NOMO-1 treated with DMSO at 0.1 percent for 48 hours (cell line): ENCODE measurements around the gene OR10A3.

Experiments
- DNase-seq: peaks from one replicate; lab custom pipeline; 2025; ENCODE audit not compliant: unreplicated experiment; lab: John Stamatoyannopoulos, UW

Gene OR10A3

DNA sequence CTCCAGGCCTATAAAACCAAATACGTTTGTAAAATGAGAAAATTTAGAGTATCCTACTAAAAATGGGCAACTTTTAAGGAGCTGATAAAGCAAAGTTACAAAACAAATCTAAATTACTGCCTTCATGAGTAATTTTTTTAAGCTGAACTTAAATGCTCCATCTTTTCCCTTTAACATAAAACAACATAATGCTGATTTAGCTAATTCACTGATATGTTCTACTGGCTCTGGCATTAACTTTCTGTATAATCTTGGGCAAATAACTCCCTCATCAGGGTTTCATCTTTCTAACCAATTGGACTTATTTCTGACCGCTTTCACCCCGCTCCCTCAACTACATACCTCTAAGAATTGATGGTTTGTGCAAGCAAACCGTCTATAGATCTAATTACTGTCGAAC is 362 bp downstream of the OR10A3 start:
- DNase-seq: no peak

DNA sequence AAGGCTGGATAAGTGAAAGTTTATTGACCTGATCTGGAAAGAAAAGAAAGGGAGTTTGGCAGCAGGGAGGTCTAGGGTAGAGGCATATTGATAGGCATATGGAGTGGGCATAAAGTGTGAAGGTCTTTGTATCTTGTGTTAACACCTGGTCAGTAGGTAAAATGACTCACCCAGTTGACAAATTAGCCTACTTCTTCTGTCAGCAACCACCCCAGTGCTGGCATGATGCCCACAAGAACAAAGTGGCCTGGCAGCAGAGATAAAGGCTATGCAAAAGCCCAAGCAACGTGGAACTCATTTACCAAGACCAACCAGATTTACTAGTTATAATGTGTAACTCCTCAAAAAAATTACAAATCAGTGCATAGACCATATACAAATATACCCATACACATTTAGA is 4.9 kb downstream of the OR10A3 start:
- no peak for DNase-seq

DNA sequence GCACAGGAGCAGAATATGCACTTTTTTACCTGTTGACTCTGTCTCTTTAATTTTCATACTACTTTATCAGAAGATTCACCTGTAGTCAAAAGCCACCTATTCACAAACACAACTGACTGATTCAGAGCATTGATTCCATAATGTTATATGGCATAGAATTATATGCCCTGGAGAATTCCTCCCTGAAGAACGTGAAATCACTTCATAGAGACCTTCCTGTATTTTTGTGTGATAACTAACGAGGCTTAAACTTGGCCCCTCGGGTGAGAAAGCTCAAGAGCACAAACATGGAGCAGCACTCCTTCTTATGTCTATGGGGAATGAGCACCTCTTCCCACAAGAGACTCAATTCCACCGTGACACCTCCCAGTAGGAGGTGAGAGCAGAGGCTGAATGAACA is 10.3 kb downstream of the OR10A3 start, which contains the start of gene OR10A6:
Gene OR10A6 (minus strand): TSS at position 101 of the 400 bp plus-strand sequence. CDS start 2,606 bp downstream, outside the sequence.
- no peak for DNase-seq

DNA sequence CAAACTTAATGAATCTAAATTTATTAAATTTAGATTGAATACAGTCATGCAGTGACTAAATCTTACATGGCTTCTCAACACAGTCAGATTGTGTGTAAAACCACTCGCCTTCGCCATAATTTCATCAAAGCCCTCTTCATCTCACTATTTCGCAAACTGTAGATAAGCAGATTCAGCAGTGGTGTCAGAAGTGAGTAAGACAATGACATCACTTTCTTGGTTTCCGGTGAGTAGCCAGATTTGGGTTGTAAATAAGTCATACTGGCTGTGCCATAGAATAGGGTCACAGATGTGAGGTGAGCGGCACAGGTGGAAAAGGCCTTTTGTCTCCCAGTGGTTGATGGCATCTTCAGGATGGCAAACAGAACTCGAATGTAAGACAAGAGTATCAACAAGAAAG is 13.9 kb downstream of the OR10A3 start:
- DNase-seq: peak; percentile 0

DNA sequence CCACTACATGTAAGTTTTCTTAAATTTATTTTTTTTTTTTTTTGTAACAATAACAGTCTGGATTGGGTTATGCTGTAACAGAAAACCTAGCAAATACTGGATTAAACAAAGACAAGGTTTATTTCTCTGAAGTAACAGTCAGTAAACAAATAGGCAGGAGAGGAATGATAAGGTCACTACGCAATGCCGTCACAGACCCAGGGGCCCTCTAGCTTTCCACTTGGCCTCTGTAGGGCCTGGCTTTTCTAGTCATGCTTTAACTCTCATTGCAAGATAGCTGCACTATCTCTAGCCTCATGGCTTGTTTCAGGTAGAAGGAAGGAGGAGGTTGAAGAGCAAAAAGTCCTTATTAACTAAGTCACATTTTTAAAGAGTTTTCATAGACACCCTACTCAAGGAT is 17.0 kb downstream of the OR10A3 start:
- DNase-seq: no peak

DNA sequence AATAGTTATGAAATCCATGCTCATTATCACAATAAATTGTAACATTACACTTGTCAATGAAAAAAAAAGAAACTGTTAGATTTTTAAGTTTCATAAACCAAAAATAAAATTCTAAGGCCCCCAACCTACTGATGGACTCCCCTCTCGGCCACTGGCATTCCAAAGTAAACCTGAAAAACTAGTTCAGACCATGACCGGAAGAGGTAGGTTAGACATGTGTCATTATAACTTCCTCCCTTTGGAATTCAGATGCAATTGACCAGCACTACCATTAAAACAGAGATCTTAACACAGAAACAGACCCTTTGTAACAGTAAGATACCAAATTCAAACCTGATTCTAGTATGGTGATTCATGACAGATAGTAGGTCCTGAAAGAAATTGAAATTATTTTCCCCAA is 23.4 kb downstream of the OR10A3 start:
- DNase-seq: no peak

DNA sequence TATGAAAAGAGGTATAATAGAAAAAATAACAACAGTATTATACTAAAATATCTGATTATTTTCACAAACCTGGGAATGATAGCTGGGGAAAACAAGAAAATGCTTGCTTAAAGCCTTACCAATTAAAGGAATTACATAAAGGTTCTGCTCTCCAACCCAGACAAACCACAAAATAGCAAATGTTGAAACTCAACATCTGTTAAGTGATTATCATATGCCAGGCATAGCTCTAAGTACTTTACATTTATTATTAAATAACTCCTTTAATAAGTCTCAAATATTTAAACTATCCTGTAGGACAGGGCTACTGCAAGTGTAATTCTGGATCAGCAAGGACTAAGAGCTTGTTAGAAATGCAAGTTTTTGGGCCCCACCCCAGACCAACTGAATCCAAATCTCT is 30.5 kb downstream of the OR10A3 start:
- no peak for DNase-seq

DNA sequence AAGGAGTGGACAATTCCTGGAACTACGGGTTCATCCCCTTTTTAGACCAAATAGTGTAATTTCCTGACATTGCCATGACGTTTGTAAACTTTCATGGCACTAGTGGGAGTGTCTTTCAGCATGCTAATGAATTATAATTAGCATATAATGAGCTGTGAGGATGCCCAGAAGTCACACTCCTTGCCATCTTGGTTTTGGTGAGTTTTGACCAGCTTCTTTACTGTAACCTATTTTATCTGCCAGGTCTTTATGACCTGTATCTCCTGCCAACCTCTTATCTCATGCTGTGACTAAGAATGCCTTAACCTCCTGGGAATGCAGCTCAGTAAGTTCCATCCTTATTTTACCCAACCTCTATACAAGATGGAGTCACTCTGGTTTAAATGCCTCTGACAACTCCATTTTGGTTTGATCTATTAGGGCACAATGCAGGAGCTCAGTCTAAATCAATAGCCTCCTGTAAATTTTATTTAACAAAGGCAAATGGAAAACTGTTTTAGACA is 31.2 kb downstream of the OR10A3 start:
- DNase-seq: no peak

DNA sequence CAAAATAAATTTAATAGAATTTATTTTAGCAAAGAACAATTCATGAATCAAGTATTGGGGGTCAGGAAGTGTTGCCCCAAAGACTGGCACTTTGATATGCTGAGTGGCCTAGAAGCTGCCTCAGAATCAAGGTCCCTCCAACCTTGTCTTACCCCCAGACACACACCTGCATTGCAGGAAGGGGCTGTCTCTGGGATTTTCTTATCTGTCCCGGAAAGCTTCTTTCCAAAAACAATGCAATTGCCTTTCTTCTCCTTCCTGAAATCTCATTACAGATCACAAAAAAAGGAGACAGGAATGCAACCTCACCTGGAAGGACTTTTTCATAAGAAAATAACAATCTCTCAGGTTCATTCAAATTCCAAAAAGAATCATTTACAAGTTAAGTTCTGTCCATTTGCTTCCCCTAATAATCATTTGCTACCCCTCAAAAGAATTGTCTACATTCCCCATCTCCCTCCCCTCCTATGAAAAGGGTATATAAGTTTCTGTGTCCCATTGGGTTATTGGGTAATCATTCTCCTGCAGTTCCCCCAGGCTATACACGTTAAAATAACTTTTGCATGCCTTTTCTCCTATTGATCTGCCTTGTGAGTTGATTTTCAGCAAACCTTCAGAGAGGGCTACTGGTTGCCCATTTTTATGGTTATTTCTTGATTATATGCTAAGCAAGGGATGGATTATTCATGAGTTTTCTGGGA is 31.8 kb downstream of the OR10A3 start:
- no peak for DNase-seq

DNA sequence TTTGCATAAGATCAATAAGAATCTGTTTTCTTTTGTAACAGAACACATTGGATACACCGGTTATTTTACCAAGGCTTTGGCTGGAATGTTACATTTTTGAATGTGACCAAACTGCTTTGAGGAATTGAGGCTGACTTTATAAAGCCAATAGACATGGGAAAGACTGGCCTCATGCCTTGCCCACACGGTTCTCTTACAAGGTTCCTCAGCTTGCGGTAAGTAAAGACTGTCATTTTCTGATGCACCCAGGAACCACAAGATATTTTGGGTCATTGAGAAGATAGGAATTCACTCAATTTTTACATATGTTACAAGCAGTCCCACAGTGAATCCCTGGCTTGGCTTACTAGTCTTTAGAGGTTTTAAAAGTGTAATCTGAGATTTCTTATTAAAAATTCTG is 34.4 kb downstream of the OR10A3 start:
- DNase-seq: no peak

DNA sequence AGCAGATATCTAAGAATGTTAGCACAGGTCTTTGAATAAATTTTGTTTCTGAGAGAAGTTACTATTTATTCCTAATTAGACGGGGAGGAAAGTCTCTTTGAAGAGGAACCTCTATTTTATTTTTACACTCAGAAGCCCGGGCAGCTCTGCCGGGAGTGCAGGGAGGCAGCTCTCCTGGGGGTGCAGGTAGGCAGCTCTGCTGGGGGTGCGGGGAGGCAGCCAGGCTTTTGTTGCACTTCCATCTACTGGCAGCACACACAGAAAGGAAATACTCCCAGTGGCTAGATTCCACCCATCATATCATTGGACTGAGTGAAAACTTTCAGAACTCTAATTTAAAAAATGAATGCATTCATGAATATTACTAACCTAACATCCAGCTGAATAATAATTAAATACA is 35.0 kb downstream of the OR10A3 start:
- no peak for DNase-seq

DNA sequence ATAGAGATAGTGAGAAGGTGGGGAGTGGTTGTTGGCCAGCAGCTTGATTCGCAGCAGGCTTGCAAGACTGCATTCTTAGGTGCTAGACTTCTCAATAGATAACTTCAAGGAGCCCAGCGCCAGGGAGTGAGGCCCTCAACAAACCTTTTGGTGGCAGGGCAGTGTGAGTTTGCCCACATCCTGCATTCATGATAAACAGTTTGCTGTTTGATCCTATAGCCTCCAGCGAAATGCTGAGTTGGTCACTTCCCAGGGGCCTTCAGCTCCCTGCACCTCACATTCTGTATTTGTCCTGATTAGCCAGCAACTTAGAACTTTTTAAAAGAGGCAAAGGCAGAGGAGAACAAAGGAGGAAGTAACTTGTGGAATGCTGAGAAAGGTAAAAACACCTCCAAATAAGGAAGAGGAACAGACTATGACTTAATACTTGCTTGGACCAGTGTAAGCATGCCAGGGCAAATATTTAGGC is 35.5 kb downstream of the OR10A3 start:
- no peak for DNase-seq

DNA sequence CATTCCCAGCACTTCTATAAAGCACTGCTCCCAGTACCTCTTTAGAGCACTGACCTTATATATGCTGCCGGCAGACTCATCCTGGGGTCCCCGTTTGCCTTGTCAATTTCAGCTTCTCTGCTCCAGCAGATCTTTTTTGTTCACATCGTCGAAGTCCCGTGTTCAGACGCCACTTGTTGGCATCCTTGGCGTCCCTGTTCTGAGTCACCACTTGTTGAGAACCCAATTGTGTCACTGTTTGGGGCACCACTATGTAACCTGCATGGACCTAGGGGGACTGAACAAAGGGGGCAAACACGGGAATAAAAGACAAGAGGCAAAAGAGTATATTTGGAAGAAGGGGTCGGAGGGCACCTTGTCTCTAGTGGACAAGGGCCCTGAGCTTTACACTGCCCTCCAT is 36.0 kb downstream of the OR10A3 start:
- DNase-seq: no peak

DNA sequence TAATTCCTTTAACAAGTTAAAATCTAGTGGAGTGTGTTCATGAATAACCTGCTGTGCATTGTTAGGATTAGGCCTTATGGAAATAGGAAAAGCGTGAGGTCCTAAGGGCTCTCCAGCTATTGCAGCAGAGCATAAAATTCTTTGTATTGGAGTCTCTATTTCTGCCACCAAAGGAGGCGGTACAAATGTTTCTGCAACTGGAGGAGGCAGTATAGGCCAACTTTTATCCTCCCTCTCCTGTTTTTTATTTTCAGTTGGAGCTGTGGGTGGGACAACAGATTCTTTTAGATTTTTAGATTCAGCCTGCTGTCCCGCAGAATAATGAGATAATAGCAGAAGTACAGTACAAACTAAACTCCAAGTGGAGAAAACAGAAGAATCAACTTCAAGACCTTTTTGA is 36.6 kb downstream of the OR10A3 start:
- no peak for DNase-seq

DNA sequence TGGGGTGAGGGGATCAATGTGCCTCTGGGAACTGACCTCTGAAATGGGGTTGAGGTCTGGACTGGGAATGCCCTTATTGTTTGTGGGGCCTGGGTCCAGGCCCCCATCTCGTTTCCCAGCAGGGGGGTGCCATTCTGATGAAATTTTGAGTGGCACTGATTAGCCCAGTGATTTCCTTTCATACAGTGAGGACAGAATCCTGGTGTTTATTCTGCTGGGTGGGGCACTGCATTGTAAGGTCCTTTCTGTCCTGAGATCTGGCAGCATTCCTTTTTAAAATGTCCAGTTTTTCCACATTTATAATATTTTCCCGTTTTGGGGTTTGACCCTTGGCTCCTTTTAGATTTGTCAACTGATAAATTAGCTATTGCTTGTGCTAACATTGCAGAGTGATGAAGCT is 37.6 kb downstream of the OR10A3 start:
- DNase-seq: no peak

DNA sequence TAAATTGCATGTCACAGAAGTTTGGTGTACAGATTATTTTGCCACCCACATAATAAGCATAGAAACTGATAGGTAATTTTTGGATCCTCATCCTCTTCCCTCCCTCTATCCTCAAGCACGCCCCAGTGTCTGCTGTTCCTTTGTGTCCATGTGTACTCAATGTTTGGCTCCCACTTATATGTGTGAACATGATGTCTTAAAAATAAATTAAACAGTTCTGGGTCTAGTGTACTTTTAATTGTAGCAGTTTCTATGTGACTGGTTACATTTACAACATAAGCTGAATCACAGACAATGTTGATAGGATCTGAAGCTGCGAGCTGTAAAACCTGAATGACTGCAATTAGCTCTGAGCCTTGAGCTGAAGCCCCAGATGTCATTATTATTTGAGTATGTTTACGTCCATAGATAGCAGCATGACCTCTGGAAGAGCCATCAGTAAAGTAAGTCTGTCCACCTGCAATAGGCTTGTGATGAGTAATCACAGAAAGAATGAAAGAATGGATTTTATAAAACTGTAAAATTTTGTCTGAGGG is 40.1 kb downstream of the OR10A3 start:
- DNase-seq: no peak

DNA sequence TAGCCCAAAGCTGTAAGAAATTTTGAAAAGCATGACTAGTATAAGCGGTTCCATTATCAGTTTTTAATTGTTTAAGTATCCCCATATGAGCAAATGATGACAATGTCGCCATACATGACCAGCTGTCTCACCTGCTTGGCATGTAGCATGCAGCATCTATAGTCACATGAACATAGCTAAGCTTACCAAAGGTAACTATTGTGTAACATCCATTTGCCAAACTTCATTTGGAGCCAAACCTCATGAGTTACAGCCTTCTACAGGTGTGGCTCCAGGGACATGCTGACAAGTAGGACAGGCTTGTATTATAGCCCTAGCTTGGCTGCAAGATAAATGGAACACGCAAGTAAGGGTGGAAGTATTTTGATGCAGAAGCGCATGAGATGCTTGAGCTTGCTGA is 40.8 kb downstream of the OR10A3 start:
- no peak for DNase-seq

DNA sequence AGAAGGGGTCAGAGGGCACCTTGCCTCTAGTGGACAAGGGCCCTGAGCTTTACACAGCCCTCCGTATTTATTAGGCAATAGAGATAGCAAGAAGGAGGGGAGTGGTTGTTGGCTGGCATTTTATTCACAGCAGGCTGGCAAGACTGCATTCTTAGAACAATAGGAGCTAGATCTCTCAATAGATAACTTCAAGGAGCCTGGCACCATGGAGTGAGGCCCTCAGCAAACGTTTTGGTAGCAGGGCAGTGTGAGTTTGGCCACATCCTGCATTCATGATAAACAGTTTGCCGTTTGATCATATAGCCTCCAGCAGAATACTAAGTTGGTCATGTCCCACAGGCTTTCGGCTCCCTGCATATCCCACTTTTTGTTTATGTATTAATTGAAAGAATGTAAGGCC is 42.1 kb downstream of the OR10A3 start:
- no peak for DNase-seq

DNA sequence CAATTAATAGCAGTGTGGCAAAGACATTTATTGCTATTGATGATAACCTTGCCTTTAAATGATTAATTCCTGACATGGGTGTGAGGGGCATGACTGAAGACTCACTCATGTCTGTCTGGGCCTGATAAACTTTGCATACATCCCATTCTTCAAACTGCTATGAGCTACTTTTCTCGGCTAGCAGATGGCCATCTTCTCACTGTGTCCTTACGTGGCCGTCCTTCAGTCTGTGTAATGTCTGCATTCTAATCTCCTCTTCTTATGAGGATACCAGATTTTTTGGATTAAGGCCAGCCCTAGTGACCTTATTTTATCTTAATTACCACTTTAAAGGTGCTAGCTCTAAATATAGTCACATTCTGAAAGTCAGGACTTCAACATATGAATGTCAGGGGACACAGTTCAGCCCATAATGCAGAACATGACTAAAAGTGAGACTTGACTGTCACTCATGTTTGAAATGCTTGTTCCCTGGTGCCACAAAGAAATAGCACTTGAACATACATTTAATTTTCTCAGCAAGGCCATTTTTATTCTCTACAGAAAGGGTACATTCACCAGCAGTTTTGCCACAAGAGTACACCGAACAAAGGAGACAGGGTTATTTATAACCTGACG is 42.7 kb downstream of the OR10A3 start:
- DNase-seq: no peak

DNA sequence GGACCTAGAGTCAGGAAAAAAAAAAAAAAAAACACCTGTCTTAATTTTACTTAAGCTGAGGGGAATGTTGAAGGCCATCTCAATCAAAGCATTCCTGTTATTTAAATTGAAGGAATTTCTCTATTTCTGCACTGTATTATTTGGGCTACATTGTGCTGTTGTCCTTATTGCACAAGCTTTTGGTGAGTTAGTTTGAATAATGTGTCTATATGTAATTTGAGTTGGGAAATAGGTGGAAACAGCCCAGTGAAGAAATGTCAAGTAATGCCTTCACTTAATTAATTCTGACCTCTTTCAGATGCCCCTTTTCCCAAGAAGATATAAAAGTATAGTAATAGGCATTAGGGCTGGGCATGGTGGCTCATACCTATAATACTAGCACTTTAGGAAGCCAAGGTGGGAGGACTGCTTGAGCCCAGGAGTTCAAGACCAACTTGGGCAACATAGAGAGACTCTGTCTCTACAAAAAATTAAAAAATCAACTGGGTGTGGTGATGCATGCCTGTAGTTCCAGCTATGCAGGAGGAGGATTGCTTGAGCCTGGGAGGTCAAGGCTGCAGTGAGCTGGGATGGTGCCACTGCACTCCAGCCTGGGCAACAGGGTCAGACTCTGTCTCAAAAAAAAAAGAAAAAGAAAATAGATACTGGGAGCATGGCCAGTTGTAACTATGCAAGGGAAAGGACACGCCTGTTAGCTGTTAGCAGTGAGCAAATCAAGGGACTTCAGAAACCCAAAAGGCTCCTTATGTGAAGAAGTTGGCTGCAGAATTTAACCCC is 45.3 kb downstream of the OR10A3 start:
- DNase-seq: no peak

DNA sequence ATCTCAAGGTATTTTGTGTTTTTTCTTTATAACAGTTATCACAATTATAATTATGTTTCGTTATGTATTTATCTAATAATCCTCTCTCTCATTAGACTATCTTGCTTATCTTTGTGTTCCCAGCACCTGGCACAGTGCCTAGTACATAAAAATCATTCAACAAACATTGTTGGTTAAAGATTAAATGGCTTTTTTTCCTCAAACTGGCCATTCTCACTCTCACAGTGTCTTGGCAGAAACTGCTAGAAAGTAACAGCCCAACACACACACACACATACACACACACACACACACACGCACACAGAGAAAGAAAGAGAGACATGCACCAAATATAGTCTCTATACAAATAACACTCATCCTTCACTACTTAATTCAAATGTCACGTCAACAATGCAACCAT is 47.3 kb downstream of the OR10A3 start:
- no peak for DNase-seq

DNA sequence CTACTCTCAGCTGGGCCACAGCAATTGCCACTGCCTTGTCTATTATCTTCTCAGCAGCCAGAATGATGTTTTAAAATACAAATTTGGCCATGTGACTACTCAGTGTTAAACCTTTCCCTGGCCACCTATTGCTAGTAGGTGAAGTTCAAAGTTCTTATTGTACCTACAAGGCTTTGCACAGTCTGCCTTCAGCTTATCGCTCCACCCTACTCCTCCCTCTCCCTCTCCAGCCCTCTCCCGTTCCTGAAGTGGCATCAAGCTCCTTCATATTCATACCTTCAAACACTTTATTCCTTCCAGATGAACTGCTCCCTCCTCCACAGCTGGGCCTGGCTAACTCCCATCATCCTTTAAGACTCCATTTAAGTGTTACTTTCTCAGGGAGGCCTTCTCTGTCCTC is 47.7 kb downstream of the OR10A3 start:
- no peak for DNase-seq
